Smooth muscle cell (in vitro differentiated cells): Measurements from ENCODE around the gene ELOVL4. TPM values are rescaled to one million over a fixed set of nuclear protein-coding genes. Genes with fewer than 3 reads are reported as not detected.

ENCODE experiments used
- DNase-seq: peaks from one replicate; lab custom pipeline; 2025; ENCODE audit not compliant: unreplicated experiment; lab: John Stamatoyannopoulos, UW
- H2AFZ ChIP-seq: fragments of 200-600 bp; sonication (generic); 2 replicates; pipeline ENCODE4 v1.6.0; 2016; ENCODE audit warnings: antibody characterized with exemption, low read depth, mild to moderate bottlenecking
- H3F3A ChIP-seq: fragments of 200-600 bp; sonication (generic); 2 replicates; pipeline ENCODE4 v1.6.0; 2017; ENCODE audit warnings: antibody characterized with exemption, low read depth
- H3K27ac ChIP-seq: fragments of 200-600 bp; sonication (generic); 2 replicates; pipeline ENCODE4 v1.5.1; 2016; ENCODE audit warnings: low read depth, mild to moderate bottlenecking
- H3K27me3 ChIP-seq: fragments of 200-600 bp; sonication (generic); 2 replicates; pipeline ENCODE4 v1.6.1; 2016; ENCODE audit warnings: low read depth, mild to moderate bottlenecking
- H3K36me3 ChIP-seq: fragments of 200-600 bp; sonication (generic); 2 replicates; pipeline ENCODE4 v1.5.1; 2016; ENCODE audit warnings: low read depth
- H3K4me1 ChIP-seq: fragments of 200-600 bp; sonication (generic); 2 replicates; pipeline ENCODE4 v1.5.1; 2016; ENCODE audit warnings: low read depth
- H3K4me2 ChIP-seq: fragments of 200-600 bp; sonication (generic); 2 replicates; pipeline ENCODE4 v1.6.0; 2016; ENCODE audit warnings: mild to moderate bottlenecking
- H3K4me3 ChIP-seq: fragments of 200-600 bp; sonication (generic); 2 replicates; pipeline ENCODE4 v1.5.1; 2016; ENCODE audit warnings: mild to moderate bottlenecking
- H3K79me2 ChIP-seq: fragments of 200-600 bp; sonication (generic); 2 replicates; pipeline ENCODE4 v1.6.0; 2016; ENCODE audit warnings: low read depth, mild to moderate bottlenecking
- H3K9ac ChIP-seq: fragments of 200-600 bp; sonication (generic); 2 replicates; pipeline ENCODE4 v1.6.0; 2016; ENCODE audit warnings: low read depth
- H3K9me3 ChIP-seq: fragments of 200-600 bp; sonication (generic); replicated peaks from 2 replicates; pipeline ENCODE4 v1.5.1; 2016; ENCODE audit warnings: low read depth
- H4K20me1 ChIP-seq: fragments of 200-600 bp; sonication (generic); 2 replicates; pipeline ENCODE4 v1.6.0; 2016; ENCODE audit warnings: low read depth
- WGBS: methylation state at CpG from one replicate; pipeline ENCODE4 v1.1.7; 2016; ENCODE audit warnings: low lambda C conversion rate; 5-methylcytosine and 5-hydroxymethylcytosine counted together
- polyA plus RNA-seq: library from polyadenylated mRNA; unstranded; fragments of >200 nt; fragmentation: Nextera tagmentation; extraction: Ambion mirVana; gene quantifications from 2 replicates; pipeline ENCODE4 v1.2.1, GENCODE V29; 2016
- total RNA-seq: library from RNA; depleted of rRNA; stranded (reverse); fragments of >200 nt; gene quantifications from 2 replicates; pipeline ENCODE4 v1.2.3, GENCODE V29; 2014
- TF ChIP-seq, protein P1 (sequence below): fragments of 200-600 bp; sonication (generic); IDR thresholded peaks from 2 replicates; pipeline ENCODE4 v1.5.1; 2017; ENCODE audit warnings: borderline replicate concordance, mild to moderate bottlenecking, antibody characterized with exemption; ENCODE audit not compliant: insufficient read depth, poor library complexity, severe bottlenecking

Gene ELOVL4
- total and polyA plus RNA-seq, 2 experiments from 2014 or later: 8.4 to 16.4 TPM

DNA sequence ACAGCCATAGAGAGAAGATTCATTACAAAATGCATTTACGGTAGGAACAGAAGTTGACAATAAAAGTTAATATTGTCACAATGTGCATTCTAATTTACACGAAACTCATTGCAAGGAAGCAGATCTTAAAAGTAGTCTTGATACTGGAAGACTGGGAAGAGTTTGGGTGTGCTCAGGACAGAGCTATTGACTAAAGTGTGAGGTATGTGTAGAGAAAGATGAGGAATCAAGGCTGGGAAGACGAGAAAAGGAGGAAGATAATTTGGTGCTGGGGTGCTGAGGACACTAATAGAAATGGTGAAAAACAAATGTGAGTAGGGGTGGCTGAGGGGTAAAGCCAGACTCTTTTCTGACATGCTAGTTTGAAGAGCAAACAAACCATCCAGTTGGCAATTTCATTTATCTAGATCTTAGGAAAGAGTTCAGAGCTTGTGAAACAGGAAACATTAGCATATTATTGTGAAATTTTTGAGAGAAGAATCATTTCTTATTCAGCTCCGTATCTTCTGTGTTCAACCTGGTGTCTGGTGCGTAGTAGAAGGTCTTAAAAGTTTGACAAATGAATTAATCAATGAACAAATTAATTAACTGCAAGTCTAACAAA is 72.7 kb downstream of the ELOVL4 start:
- TF ChIP-seq, protein P1, sequence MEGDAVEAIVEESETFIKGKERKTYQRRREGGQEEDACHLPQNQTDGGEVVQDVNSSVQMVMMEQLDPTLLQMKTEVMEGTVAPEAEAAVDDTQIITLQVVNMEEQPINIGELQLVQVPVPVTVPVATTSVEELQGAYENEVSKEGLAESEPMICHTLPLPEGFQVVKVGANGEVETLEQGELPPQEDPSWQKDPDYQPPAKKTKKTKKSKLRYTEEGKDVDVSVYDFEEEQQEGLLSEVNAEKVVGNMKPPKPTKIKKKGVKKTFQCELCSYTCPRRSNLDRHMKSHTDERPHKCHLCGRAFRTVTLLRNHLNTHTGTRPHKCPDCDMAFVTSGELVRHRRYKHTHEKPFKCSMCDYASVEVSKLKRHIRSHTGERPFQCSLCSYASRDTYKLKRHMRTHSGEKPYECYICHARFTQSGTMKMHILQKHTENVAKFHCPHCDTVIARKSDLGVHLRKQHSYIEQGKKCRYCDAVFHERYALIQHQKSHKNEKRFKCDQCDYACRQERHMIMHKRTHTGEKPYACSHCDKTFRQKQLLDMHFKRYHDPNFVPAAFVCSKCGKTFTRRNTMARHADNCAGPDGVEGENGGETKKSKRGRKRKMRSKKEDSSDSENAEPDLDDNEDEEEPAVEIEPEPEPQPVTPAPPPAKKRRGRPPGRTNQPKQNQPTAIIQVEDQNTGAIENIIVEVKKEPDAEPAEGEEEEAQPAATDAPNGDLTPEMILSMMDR: no peak
- no peaks in the 10 kb centered on the region for H3K9me3 ChIP-seq
- no peak overlapping the region for H2AFZ ChIP-seq
- no peak overlapping the region for H3K4me2 ChIP-seq
- H3K36me3 ChIP-seq: no peaks in the 10 kb centered on the region
- H3K27ac ChIP-seq: no peak overlapping the region
- no peaks in the 10 kb centered on the region for H4K20me1 ChIP-seq
- H3K9ac ChIP-seq: no peak overlapping the region
- H3K4me3 ChIP-seq: no peak overlapping the region
- no peaks in the 10 kb centered on the region for H3K4me1 ChIP-seq
- WGBS: 83% methylated on average over 5 of the region's 5 CpGs
- no peaks in the 10 kb centered on the region for H3K79me2 ChIP-seq
- DNase-seq: no peak
- no peaks in the 10 kb centered on the region for H3K27me3 ChIP-seq
- no peaks in the 10 kb centered on the region for H3F3A ChIP-seq

DNA sequence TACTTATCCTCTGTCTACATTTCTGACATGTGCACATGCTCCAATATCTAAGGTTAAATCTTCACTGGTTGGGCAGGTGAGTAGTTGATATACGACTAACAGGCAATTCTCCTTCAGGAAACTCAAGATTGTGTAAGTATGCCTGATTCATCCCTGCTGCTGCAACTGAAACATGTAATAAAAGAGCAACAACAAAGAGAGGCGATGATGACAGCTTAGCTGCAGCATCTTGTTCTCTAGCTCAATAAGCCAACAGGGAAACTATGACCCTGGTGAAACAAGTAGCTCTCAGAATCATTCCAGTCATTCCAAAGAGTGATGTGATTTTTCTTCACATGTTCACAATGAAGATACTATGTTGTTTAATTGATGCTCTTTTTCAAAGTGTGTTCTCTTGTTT is 74.4 kb downstream of the ELOVL4 start:
- no peaks in the 10 kb centered on the region for H4K20me1 ChIP-seq
- H3K27ac ChIP-seq: peak overlapping the region; percentile 43
- no peaks in the 10 kb centered on the region for H3K79me2 ChIP-seq
- H3K9me3 ChIP-seq: no peaks in the 10 kb centered on the region
- H3K4me3 ChIP-seq: no peak overlapping the region
- H3K27me3 ChIP-seq: no peaks in the 10 kb centered on the region
- H3K9ac ChIP-seq: no peak overlapping the region
- H3K4me1 ChIP-seq: no peaks in the 10 kb centered on the region
- TF ChIP-seq, protein P1: no peak
- no peak for DNase-seq
- 66% methylated on average over 2 of the region's 2 CpGs for WGBS
- no peaks in the 10 kb centered on the region for H3F3A ChIP-seq
- H3K36me3 ChIP-seq: no peaks in the 10 kb centered on the region
- no peak overlapping the region for H3K4me2 ChIP-seq
- no peak overlapping the region for H2AFZ ChIP-seq

GRCh38 chr6:79872303-79872702 is 75.0 kb downstream of the ELOVL4 start:
- no peaks in the 10 kb centered on the region for H3F3A ChIP-seq
- WGBS: 51% methylated on average over 2 of the region's 2 CpGs

More at GRCh38 chr6:79872303-79872702, 75.0 kb downstream of the ELOVL4 start:
- H3K27me3 ChIP-seq: no peaks in the 10 kb centered on the region
- no peaks in the 10 kb centered on the region for H3K79me2 ChIP-seq
- DNase-seq: no peak
- TF ChIP-seq, protein P1: no peak
- no peak overlapping the region for H3K4me2 ChIP-seq
- no peaks in the 10 kb centered on the region for H4K20me1 ChIP-seq
- no peak overlapping the region for H3K9ac ChIP-seq
- H3K27ac ChIP-seq: peak overlapping the region; percentile 43
- H3K9me3 ChIP-seq: no peaks in the 10 kb centered on the region
- H3K4me1 ChIP-seq: no peaks in the 10 kb centered on the region
- no peak overlapping the region for H2AFZ ChIP-seq
- H3K4me3 ChIP-seq: no peak overlapping the region
- H3K36me3 ChIP-seq: no peaks in the 10 kb centered on the region
